ENCODE results near the gene STON2.

- TF ChIP-seq, protein P1, sequence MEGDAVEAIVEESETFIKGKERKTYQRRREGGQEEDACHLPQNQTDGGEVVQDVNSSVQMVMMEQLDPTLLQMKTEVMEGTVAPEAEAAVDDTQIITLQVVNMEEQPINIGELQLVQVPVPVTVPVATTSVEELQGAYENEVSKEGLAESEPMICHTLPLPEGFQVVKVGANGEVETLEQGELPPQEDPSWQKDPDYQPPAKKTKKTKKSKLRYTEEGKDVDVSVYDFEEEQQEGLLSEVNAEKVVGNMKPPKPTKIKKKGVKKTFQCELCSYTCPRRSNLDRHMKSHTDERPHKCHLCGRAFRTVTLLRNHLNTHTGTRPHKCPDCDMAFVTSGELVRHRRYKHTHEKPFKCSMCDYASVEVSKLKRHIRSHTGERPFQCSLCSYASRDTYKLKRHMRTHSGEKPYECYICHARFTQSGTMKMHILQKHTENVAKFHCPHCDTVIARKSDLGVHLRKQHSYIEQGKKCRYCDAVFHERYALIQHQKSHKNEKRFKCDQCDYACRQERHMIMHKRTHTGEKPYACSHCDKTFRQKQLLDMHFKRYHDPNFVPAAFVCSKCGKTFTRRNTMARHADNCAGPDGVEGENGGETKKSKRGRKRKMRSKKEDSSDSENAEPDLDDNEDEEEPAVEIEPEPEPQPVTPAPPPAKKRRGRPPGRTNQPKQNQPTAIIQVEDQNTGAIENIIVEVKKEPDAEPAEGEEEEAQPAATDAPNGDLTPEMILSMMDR (conservative IDR thresholded peaks at IDR 0.05; ENCODE audit: low read depth, low read length): no peak
- no peak for TF ChIP-seq EZH2 (IDR thresholded peaks at IDR 0.05; ENCODE audit: borderline replicate concordance, low read depth, low read length, poor library complexity, severe bottlenecking)
Observed at GRCh38 chr14:81418057-81418790, 18.1 kb upstream of the STON2 start.

All from A673 (cell line).